ENCODE measurements around the gene RHOV. TPM values are rescaled to one million over a fixed set of nuclear protein-coding genes. Genes with fewer than 3 reads are reported as not detected.

The RHOV gene
- total RNA-seq, 1 experiment from 2014 or later, result 4.2 TPM

- TF ChIP-seq POLR2AphosphoS5 (IDR thresholded peaks at IDR 0.05; ENCODE audit: low read depth, low read length) (no peak), REST (IDR thresholded peaks at IDR 0.05; ENCODE audit: insufficient read depth in 1 of 2, low read depth in 2 of 2, low read length in 1 of 2) (no peak), TCF7L2 (IDR thresholded peaks at IDR 0.05; ENCODE audit: low read depth, low read length) (no peak), CTCF (IDR thresholded peaks at IDR 0.05) (no peak), SIN3A (IDR thresholded peaks at IDR 0.05; ENCODE audit: borderline replicate concordance, insufficient read depth, low read depth, low read length) (no peak)
- ATAC-seq (no peak), DNase-seq (ENCODE audit: low read depth, low spot score) (no peak)
- intact Hi-C loops (cut with micrococcal nuclease; ENCODE audit: unreplicated experiment) (no loop called here), in situ Hi-C loops (cut with HindIII; ENCODE audit: low pct_unique_long_range_greater_than_20kb, low sequenced_read_pairs) (no loop called here)
- H3K9me3 ChIP-seq (ENCODE audit: control insufficient read depth, insufficient read depth, low read depth, low read length), result no peaks in the 10 kb centered on the region
- BruUV-seq (replicated peaks), result no TSS peak
- no peaks in the 10 kb centered on the region for H3K27me3 ChIP-seq (ENCODE audit: control insufficient read depth, insufficient read depth, low read length)
- POLR2A ChIA-PET, result no interaction called here
- CTCF ChIA-PET, result interaction anchor here (1.0 kb wide), 1 partner anchor 38 kb away, joined by 4 read pairs; no protein-coding TSS in a partner anchor
- no peak overlapping the region for H3K27ac ChIP-seq (ENCODE audit: low read length)
- H3K36me3 ChIP-seq (ENCODE audit: control insufficient read depth, insufficient read depth, low read length), result no peaks in the 10 kb centered on the region
- H3K4me1 ChIP-seq (ENCODE audit: control insufficient read depth, insufficient read depth, low read length), result peaks cover 9% of the 10 kb centered on the region; the same call in 1 of the 2 replicates
- no peak overlapping the region for H3K4me3 ChIP-seq (ENCODE audit: low read depth in 2 of 2, low read length in 2 of 2)
These were observed 20.7 kb downstream of the RHOV start for GRCh38 chr15:40853241-40853890.

- no peaks in the 10 kb centered on the region for H3K36me3 ChIP-seq (ENCODE audit: control insufficient read depth, insufficient read depth, low read length)
- no peak overlapping the region for H3K27ac ChIP-seq (ENCODE audit: low read length)
- no peaks in the 10 kb centered on the region for H3K9me3 ChIP-seq (ENCODE audit: control insufficient read depth, insufficient read depth, low read depth, low read length)
- no peak overlapping the region for H3K4me3 ChIP-seq (ENCODE audit: low read depth in 2 of 2, low read length in 2 of 2)
- no peak for ATAC-seq
- no peaks in the 10 kb centered on the region for H3K27me3 ChIP-seq (ENCODE audit: control insufficient read depth, insufficient read depth, low read length)
- intact Hi-C loops (cut with micrococcal nuclease; ENCODE audit: unreplicated experiment), result no loop called here
- in situ Hi-C loops (cut with HindIII; ENCODE audit: low pct_unique_long_range_greater_than_20kb, low sequenced_read_pairs), result no loop called here
- H3K4me1 ChIP-seq (ENCODE audit: control insufficient read depth, insufficient read depth, low read length), result 0 out of 2 replicates have a peak, but pooled peaks cover 4% of the 10 kb centered on the region
- POLR2A ChIA-PET, result interaction anchor here (0.6 kb wide), 1 partner anchor 18 kb away, joined by 3 read pairs; no protein-coding TSS in a partner anchor
- CTCF ChIA-PET, result no interaction called here
- no peak for DNase-seq (ENCODE audit: low read depth, low spot score)
- no TSS peak for BruUV-seq (replicated peaks)
- TF ChIP-seq TCF7L2 (IDR thresholded peaks at IDR 0.05; ENCODE audit: low read depth, low read length), result no peak
- TF ChIP-seq POLR2AphosphoS5 (IDR thresholded peaks at IDR 0.05; ENCODE audit: low read depth, low read length), result no peak
- TF ChIP-seq CTCF (IDR thresholded peaks at IDR 0.05), result no peak
- TF ChIP-seq SIN3A (IDR thresholded peaks at IDR 0.05; ENCODE audit: borderline replicate concordance, insufficient read depth, low read depth, low read length), result no peak
- no peak for TF ChIP-seq REST (IDR thresholded peaks at IDR 0.05; ENCODE audit: insufficient read depth in 1 of 2, low read depth in 2 of 2, low read length in 1 of 2)
These were observed 21.5 kb downstream of the RHOV start for GRCh38 chr15:40852529-40852928.
